Left renal pelvis (tissue), 4 donors: ENCODE results near the gene TUBB8. TPM values are rescaled to one million over a fixed set of nuclear protein-coding genes. Genes with fewer than 3 reads are reported as not detected.
"Not testable (repeated sequence)": the region's sequence is repeated elsewhere in the genome, so short reads cannot be mapped to it uniquely, and the experiment has no call there.

Experiments used
- DNase-seq, 4 donors: peaks; one replicate each; pipeline ENCODE4 v3.0.0-alpha.2; 2013; ENCODE audit warnings: low read depth in 4 of 4, low spot score in 3 of 4
- polyA plus RNA-seq, 4 donors: library from polyadenylated mRNA; unstranded; fragments of 120-200 nt; gene quantifications; one replicate each; pipeline ENCODE4 v1.2.1, GENCODE V29; 2013; ENCODE audit not compliant: insufficient read length in 4 of 4

TUBB8 gene
- polyA plus RNA-seq: 1 to 10 TPM in 1 of 4 donors, under 1 TPM in 3; 0.22 to 1.4 (median 0.60) TPM

DNA sequence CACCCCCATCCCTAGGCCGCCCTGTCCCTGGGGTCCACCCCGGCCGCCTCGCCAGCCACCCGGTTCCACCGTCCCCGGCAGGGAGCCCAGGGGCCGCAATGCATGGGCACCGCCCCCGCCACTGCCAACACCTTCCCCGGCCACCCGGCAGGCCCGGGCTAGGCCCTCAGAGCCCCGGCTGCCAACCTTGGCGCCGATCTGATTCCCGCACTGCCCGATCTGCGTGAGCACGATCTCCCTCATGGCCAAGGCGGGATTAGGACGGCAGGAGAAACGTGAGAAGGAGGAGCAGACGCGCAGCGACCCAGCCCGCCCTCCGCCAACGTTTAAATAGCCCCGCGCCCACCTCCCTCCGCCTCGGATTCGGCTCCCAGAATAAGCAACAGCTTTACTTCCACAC lies at the start of gene TUBB8:
TUBB8 (minus strand) TSS at position 301 of the 400 bp plus-strand sequence; CDS start at position 243, 58 bp downstream.
- no peak for DNase-seq

DNA sequence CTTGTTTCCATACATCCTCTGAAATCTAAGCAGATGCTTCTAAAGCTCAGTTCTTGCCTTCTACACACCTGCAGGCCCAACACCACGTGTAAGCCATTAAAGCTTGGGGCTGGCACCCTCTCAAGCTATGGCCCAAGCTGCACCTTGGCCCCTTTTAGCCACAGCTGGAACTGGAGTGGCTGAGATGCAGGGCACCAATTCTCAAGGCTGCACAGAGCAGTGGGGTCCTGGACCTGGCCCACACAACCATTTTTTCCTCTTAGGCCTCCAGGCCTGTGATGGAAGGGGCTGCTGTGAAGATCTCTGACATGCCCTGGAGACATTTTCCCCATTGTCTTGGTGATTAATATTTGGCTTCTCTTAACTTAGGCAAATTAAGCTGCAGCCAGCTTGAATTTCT lies 47.4 kb upstream of the TUBB8 start:
- no peak for DNase-seq

DNA sequence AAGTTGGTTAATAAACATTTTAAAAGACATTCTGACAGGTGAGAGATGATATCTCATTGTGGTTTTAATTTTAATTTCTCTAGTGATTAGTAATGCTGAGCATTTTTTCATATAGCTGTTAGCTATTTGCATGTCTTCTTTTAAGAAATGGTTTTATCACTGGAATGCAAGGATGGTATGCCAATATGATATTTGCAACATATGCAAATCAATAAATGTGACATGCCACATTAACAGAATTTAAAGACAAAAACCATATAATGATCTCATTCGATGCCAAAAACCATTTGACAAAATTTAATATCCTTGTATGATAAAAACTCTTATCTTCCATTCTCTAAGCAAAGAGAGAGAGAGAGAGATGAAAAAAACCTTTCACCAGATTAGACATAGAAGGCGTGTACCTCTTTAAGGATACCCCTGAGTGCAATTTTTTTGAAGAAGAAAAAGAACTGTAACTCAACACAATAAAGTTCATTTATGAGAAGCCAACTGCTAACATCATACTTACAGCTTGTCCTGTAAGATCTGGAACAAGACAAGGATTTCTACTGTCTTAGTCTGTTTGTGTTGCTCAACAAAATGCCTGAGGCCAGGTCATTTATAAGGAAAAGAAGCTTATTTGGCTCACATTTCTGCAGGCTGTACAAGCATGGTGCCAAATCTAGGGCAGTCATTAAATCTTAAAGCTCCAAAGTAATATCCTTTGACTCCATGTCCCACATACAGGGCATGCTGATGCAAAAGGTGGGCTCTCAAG lies 46.4 kb upstream of the TUBB8 start:
- no peak for DNase-seq

DNA sequence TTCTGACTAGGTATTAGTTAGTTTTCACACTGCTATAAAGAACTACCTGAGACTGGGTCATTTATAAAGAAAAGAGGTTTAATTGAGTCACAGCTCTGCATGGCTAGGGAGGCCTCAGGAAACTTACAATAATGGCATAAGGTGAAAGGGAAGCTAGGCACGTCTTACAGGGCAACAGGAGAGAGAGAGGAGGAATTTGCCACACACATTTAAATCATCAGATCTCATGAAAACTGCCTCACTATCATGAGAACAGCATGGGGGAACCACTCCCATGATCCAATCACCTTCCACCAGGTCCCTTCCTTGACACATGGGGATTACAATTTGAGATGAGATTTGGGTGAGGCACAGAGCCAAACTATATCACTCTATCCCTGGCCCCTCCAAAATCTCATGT lies 45.5 kb upstream of the TUBB8 start:
- no peak for DNase-seq

DNA sequence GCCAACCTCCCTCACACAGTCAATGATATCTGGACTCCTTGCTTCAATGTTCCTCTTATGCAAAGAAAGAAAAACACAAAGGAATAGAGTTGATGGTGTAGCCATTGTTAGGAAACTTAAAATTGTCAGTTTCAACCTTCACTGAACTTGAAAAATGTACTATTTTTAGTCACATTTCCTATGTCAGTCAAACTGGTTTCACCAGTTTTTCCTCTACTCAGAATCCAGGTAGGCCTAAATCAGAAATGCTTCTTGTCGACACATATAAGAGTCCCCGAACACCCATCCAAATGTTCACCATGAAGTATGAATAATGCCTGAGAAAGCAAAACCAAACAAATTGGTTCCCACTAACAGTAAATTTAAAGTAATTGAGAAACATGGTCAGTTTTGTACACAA lies 43.8 kb upstream of the TUBB8 start:
- DNase-seq: peak in 1 of 4 donors; percentile 46

DNA sequence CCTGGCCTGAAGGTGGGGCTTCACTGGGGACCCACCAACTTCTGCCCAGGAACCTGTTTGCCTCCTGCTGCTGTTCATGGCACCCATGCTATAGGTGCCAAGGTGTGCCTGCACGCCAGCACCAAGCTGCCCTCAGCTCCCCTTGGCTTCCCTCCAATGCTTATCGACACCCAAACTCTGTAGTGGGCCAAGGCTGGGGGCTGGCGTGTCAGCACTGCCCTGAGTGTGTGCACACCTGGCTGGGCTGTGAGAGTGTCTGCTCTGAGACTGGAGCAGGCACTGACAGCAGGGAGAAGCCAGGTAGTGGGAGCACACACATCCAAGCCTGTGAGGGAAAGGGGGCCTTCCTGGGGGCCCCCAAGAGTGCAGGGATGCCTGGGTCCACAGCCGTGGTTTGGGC lies 43.1 kb upstream of the TUBB8 start:
- no peak for DNase-seq

DNA sequence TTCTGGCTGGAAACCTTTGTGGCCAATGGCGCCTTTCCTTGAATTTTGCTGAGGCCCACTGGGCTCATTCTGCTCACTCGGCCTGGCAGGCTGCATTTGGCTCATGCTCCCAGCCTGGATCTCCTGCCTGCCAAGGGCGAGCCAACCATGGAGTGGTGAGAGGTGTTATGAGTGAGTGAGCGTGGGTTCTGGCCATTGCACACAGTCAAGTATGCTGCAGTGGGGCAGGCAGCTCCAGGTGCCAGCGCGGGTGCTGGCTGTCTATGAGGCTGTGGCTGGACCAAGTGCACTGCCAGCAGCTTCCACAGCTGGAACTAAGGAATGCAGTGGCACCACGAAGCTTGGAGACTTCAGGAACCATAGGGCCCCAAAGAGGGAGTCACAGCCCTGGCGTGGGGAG lies 42.2 kb upstream of the TUBB8 start:
- no peak for DNase-seq

DNA sequence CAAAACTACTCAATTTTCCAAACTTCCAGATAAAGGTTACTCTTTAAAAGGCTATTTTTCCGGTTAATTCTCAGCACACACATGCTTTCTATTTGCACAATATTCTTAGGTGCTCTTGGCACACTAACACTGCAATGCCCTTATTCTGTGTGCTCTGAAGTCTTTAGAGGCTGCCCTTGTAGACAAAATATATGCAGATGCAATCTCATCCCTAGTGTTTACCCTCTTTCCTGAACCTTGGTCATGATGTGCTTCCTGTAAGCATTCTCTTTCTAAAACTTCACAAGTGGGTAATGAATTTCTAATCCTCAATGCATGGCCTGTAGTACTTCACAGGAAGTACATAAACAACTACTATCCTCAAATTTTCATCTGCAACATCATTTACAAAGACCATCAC lies 41.1 kb upstream of the TUBB8 start:
- DNase-seq: no peak

DNA sequence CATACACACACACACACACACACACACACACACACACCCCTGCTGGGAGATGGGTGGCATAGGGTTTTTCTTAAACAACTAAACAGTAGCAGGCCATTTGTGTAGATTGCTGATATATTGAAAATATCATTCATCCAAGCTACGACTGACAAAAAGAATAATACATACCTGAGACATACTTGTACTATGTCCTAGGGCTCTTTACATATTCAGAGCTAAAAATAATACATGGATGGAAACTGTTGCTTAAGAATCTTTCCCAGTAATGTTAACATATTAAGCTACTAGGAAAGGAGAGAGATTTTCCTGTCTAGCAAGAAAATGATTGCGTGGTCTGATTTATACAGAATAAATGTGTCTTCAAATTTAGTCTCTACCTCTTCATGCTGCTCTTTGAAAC lies 40.2 kb upstream of the TUBB8 start:
- no peak for DNase-seq

DNA sequence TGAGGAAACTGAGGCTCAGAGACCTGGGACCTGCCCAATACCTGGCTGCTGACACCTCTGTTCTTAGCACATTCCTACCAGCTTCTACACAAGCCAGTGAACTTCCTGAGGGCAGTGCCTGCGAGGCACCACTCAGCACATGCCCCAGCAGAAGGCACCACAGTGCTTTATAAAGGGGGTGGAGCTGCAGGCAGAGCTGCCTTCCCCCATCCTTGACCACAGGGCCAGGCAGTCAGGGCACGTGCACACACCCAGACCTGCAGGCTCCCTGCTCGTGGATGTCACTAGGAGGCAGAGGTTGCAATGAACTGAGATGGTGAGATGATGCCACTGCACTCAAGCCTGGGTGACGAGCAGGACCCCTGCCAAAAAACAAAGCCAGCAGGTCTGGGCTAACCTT lies 39.2 kb upstream of the TUBB8 start:
- DNase-seq: no peak

DNA sequence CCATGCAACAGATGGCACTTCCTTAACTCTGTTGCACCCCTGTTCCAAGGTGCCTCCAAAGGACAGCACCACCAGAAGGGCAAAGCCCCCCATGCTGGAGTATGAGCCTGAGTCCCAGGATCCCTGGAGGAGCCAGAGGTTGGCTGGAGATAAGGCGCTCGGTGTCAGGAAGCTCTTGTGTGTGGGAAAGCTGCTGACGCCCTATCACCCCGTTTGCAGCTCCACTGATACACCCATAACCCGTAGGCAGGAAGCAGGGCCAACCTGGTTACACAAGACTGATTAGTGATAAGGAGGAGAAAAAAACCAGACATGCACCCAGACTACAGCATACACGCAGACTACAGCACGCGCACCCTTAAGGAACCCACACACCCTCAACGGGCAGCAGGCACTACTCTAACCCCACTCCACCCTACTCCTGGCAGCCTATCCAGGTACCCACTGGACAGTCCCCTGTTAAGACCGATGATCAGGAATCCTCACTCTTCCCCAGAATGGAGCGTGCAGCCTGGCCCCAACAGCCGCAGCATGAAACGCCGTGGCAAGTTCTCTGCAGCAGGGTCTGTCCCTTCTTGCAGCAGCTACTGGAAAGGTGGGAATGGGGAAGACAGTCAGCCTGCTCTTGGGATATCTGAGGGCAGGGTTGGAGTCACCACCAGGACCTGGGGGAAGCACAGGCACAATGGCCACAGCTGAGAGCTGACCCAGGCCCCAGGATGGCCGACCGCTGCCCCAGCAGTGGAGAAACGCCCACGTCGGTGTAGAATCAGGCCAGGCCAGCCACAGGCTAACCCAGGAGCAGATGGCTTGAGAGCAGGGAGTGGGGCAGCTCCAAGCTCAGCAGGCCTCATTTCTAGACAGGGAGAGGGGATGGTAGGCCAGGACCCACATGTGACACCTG lies 38.3 kb upstream of the TUBB8 start:
- DNase-seq: no peak

DNA sequence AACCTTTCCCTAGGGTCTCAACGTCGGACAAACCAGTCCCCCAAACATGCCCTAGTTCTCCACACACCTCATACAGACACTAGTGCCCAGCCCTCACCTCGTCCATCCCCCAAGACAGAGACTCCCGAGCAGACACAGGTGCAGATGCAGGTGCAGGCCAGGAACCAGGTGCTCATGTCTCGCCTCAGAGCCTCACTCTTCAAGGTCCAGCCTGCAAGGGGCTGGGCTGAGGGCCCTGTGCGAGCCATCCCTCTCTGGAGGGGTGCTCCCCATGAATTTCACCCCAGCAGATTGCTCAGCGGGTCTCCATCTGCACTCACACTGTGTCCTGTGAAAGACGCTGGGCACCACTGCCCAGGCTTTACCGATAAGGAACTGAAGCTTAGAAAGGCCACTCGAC lies 36.9 kb upstream of the TUBB8 start:
- no peak for DNase-seq

DNA sequence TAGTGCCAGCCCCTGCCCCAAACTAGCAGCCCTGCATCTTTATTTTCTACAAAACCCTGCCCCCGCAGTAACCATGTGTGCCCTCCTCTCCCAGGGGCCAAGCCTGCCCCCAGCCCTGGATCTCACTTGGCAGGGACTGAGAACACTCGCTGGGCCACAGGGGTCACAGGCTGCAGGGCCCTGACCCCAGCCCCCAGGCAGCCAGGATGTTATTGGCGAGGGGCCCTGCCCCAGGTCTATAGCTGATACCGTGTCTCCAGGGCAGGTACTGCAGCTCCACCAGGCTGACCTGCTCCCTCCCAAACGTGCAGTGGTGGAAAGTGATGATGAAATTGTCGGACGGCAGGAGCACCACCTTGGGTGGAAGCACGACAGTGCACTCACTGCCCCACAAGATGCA lies 35.9 kb upstream of the TUBB8 start:
- DNase-seq: no peak

DNA sequence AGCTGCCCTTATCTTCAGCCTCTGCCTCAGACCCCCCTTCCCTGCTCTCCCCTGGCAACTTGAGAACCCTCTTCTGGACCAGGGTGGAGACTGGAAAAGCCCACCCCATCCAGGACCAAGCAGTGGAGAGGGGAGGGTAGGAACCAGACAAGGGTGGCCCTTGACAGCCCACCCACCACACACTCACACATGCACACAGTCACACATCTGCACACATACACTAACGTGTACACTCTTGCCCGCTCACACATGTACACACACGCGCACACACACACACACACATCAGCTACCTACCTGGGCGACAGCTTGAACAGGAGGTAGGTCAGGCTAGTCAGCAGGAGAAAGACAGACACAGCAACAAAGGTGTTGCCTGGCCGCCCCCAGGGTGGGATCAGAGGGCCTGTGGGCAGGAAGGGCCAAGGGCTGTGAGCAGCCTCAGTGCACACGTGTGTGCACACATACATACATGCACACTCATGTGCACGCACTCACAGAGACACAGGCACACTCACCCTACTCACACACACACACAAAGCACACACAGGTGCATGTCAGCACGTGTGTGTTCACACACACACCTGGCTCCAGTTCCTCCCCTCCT lies 34.9 kb upstream of the TUBB8 start:
- DNase-seq: no peak

DNA sequence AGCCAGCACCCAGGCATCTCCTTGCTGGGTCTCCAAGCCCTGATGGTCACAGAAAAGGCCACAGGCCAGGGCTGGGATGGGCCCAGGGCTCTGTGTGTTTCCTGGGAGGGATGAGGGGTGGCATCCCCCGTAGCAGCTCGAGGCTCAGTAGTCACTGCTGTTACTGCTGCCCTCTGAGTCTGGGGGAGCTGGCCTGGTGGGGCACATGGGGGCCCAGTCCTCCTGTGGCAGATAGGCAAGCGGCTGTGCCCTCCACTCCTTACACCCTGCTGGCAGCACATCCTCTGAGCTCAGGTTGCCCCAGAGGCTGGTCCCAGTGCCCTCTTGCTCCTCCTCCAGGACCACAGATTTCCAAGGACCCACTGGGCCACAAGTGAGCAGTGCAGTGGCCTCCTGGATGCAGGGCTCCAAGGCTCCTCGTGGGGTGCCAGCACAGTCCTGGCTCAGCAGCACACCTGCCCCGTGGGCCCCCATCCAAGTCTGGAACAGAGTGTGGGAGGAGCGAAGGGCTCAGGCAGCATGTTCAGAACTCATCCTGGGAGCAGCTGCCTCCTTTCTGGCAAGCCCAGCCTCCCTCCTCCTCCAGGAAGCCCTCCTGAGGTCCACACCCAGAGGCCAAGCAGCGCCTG lies 31.5 kb upstream of the TUBB8 start:
- DNase-seq: no peak

DNA sequence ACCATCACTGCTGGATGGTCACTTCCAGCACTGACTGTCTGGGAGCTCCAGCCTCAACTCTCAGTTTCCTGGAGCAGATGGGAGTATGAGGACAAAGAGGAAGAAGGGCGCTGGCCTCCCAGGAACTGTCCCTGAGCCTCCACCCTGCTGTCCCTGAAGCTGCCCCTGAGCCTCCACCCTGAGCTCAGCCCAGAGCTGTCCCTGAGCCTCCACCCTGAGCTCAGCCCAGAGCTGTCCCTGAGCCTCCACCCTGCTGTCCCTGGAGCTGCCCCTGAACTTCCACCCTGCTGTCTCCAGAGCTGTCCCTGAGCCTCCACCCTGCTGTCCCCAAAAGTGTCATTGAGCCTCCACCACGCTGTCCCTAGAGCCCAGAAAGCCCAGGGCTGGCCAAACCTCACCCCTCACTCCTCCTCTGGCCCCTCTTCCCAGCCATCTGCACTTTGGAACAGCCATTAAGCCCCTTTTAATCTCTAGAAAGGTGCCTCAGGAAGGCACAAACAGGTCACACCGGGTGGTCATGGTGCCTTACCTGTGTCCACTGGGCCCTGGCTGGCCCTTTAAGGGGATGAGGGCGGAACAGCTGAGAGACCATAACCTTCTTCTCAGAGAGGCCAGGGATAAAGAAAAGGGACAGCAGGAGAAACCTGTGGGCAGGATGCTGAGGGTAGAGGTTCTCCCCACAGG lies 30.6 kb upstream of the TUBB8 start:
- DNase-seq: no peak

DNA sequence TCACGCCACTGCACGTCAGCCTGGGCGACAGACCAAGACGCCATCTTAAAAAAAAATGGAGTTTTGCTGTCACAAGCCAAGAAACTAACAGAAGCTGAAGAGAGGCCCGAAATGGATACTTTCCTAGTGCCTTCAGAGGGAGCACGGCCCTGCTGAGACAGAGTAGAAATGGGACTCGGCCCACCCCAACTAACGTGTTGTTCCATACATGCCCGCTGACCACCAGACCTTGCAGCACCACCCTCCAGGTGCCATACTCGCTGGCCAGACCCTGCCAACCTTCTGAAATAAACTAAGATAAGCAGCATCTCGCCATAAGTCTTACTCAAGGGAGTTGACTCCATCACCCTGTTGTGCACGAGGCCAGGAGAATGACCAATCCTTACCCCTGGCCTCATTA lies 29.5 kb upstream of the TUBB8 start:
- DNase-seq: no peak

DNA sequence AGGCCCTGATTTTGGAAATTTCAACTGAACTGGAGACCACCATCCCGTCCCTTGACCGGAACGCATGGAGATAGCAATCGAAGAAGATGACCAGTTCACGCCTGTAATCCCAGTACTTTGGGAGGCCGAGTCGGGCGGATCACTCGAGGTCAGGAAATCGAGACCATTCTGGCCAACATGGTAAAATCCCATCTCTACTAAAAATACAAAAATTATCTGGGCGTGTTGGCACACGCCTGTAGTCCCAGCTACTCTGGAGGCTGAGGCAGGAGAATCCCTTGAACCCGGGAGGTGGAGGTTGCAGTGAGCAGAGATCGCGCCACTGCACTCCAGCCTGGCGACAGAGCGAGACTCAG lies 25.1 kb upstream of the TUBB8 start:
- not testable (repeated sequence) for DNase-seq

DNA sequence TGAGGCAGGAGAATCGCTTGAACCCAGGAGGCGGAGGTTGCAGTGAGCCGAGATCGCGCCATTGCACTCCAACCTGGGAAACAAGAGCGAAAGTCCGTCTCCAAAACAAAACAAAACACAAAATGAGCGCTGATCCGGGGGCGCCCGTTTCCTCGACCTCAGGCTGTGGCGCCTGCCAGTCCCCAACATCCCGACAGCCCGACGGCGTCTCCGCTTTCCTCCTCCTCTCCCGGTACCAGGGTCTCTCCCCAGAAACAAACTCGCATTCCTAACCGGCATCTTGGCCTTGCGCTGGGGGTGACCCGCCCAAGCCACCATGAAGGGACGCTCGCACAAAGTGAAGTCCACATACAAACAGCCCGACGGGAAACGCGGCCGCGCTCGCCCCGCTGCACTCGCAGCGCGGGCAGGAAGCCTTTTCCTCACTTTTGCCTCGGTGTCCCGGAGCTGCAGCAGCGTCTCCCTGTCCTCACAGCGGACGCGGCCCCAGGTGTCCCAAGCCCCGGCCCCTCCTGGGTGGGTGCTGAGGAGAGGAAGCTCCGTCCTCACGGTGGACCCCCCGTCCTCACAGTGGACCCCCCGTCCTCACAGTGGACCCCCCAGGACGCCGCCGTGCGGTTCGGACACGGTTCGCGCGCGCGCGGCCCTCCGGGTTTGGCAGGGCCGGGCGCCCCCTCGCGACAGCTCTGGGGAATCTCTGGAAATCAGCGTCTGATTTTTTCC lies 24.6 kb upstream of the TUBB8 start:
- peak in 1 of 4 donors; percentile 40 for DNase-seq

DNA sequence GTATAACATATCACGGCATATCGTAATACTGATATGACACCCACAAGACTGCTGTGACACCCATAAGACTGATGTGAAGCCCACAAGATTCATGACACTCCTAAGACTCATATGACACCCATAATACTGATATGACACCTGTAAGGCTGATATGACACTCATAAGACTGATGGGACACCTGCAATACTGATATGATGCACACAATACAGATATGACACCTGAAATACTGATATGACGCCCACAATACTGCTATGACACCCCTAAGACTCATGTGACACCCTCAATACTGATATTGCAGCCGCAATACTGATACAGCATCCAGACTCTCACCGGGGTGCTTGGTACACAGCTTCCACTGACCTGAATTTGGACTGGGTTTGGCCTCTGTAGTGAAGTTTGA lies 19.1 kb upstream of the TUBB8 start:
- DNase-seq: not testable (repeated sequence)
